Astrocyte (in vitro differentiated cells and primary cell): Measurements from ENCODE around the gene GSG1L. TPM values are rescaled to one million over a fixed set of nuclear protein-coding genes. Genes with fewer than 3 reads are reported as not detected.

ENCODE experiments used
- DNase-seq: peaks from one replicate; pipeline ENCODE4 v3.0.0-alpha.2; 2010; ENCODE audit warnings: low read depth
- FAIRE-seq: peaks from 2 replicates; lab custom pipeline; 2011; peaks lifted over from hg19 to GRCh38; lab: Jason Lieb, UNC
- H2AFZ ChIP-seq: 2 replicates; pipeline ENCODE4 v1.6.0; 2012; ENCODE audit warnings: low read depth, low read length, inconsistent platforms
- H3K27ac ChIP-seq: 2 replicates; pipeline ENCODE4 v1.5.1; 2011; ENCODE audit warnings: low read depth, low read length, inconsistent platforms
- H3K27me3 ChIP-seq: 2 replicates; pipeline ENCODE4 v1.6.0; 2011; ENCODE audit warnings: low read length, inconsistent platforms; ENCODE audit not compliant: insufficient read depth
- H3K36me3 ChIP-seq: 2 replicates; pipeline ENCODE4 v1.5.1; 2011; ENCODE audit warnings: low read length, inconsistent platforms; ENCODE audit not compliant: insufficient read depth
- H3K4me1 ChIP-seq: 2 replicates; pipeline ENCODE4 v1.5.1; 2011; ENCODE audit warnings: low read length, inconsistent platforms; ENCODE audit not compliant: insufficient read depth
- H3K4me2 ChIP-seq: 2 replicates; pipeline ENCODE4 v1.6.0; 2012; ENCODE audit warnings: low read length, inconsistent platforms
- H3K4me3 ChIP-seq: 2 replicates; pipeline ENCODE4 v1.5.1; 2011; ENCODE audit warnings: low read depth, mild to moderate bottlenecking, low read length, inconsistent platforms; ENCODE audit not compliant: insufficient read depth
- H3K79me2 ChIP-seq: 2 replicates; pipeline ENCODE4 v1.6.0; 2012; ENCODE audit warnings: mild to moderate bottlenecking, low read length, inconsistent platforms; ENCODE audit not compliant: insufficient read depth
- H3K9ac ChIP-seq: 2 replicates; pipeline ENCODE4 v1.6.0; 2012; ENCODE audit warnings: mild to moderate bottlenecking, low read length, inconsistent platforms
- H3K9me3 ChIP-seq: 2 replicates; pipeline ENCODE4 v1.5.1; 2012; ENCODE audit warnings: low read depth, mild to moderate bottlenecking, low read length, inconsistent platforms; ENCODE audit not compliant: insufficient read depth
- H4K20me1 ChIP-seq: 2 replicates; pipeline ENCODE4 v1.6.0; 2012; ENCODE audit warnings: low read length, inconsistent platforms; ENCODE audit not compliant: insufficient read depth
- H3K27ac Mint-ChIP-seq: one replicate; pipeline ENCODE4 v1.8.0; 2021; ENCODE audit warnings: mild to moderate bottlenecking, mixed read lengths; ENCODE audit not compliant: unreplicated experiment
- H3K27me3 Mint-ChIP-seq: one replicate; pipeline ENCODE4 v1.8.0; 2021; ENCODE audit warnings: low read depth, mixed read lengths; ENCODE audit not compliant: unreplicated experiment
- H3K36me3 Mint-ChIP-seq: one replicate; pipeline ENCODE4 v1.8.0; 2021; ENCODE audit warnings: low read depth, mixed read lengths; ENCODE audit not compliant: unreplicated experiment
- H3K4me1 Mint-ChIP-seq: one replicate; pipeline ENCODE4 v1.8.0; 2021; ENCODE audit warnings: low read depth, mixed read lengths; ENCODE audit not compliant: unreplicated experiment
- H3K4me3 Mint-ChIP-seq: one replicate; pipeline ENCODE4 v1.8.0; 2021; ENCODE audit warnings: mild to moderate bottlenecking, moderate library complexity, mixed read lengths; ENCODE audit not compliant: unreplicated experiment
- H3K9me3 Mint-ChIP-seq: one replicate; pipeline ENCODE4 v1.8.0; 2021; ENCODE audit warnings: mild to moderate bottlenecking, mixed read lengths; ENCODE audit not compliant: unreplicated experiment
- EZH2 ChIP-seq: IDR thresholded peaks from 2 replicates; pipeline ENCODE4 v1.6.1; 2012; ENCODE audit warnings: mild to moderate bottlenecking, low read length, inconsistent platforms; ENCODE audit not compliant: insufficient read depth
- total RNA-seq: library from RNA; stranded (reverse); gene quantifications from 2 replicates; pipeline ENCODE4 v1.2.1, GENCODE V29; 2021
- TF ChIP-seq, protein P1 (sequence below): IDR thresholded peaks from 2 replicates; pipeline ENCODE4 v1.5.1; 2011; ENCODE audit warnings: low read depth, mild to moderate bottlenecking, inconsistent platforms, low read length, moderate library complexity; ENCODE audit not compliant: insufficient read depth

Gene GSG1L
- total RNA-seq, 1 donor from 2014 or later = not detected

DNA sequence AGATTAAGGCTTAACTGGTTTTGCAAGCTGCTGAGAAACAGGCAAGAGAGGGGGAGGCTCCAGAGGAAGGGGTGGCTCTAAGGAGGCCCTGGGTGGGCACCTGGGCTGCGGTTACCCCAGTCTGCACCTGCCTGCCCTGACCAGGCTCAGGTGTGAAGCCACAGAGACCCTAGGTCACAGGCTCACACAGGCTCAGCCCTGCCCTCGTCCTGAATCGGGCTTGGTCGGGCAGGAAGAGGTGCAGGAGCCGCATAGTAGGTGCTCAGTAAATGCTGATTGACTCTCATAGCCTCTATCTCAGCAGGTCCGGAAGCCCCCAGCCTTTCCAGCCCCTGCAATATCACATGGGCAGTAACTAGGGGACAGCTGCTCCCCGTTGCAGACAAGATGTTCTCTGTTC lies 203.4 kb downstream of the GSG1L start:
- H3K27me3 ChIP-seq = no peaks in the 10 kb centered on the region
- H3K79me2 ChIP-seq = no peaks in the 10 kb centered on the region
- H2AFZ ChIP-seq = no peak overlapping the region
- FAIRE-seq = no peak
- Mint-ChIP-seq H3K4me3 (no peak overlapping the region), H3K4me1 (no peaks in the 10 kb centered on the region), H3K27me3 (peaks cover 30% of the 10 kb centered on the region), H3K27ac (no peak overlapping the region), H3K36me3 (no peaks in the 10 kb centered on the region), H3K9me3 (peaks cover 19% of the 10 kb centered on the region)
- H3K4me2 ChIP-seq = no peak overlapping the region
- TF ChIP-seq EZH2 = no peak
- TF ChIP-seq, protein P1, sequence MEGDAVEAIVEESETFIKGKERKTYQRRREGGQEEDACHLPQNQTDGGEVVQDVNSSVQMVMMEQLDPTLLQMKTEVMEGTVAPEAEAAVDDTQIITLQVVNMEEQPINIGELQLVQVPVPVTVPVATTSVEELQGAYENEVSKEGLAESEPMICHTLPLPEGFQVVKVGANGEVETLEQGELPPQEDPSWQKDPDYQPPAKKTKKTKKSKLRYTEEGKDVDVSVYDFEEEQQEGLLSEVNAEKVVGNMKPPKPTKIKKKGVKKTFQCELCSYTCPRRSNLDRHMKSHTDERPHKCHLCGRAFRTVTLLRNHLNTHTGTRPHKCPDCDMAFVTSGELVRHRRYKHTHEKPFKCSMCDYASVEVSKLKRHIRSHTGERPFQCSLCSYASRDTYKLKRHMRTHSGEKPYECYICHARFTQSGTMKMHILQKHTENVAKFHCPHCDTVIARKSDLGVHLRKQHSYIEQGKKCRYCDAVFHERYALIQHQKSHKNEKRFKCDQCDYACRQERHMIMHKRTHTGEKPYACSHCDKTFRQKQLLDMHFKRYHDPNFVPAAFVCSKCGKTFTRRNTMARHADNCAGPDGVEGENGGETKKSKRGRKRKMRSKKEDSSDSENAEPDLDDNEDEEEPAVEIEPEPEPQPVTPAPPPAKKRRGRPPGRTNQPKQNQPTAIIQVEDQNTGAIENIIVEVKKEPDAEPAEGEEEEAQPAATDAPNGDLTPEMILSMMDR = no peak
- no peaks in the 10 kb centered on the region for H3K36me3 ChIP-seq
- H3K9ac ChIP-seq = no peak overlapping the region
- DNase-seq = no peak
- no peak overlapping the region for H3K4me3 ChIP-seq
- no peaks in the 10 kb centered on the region for H3K4me1 ChIP-seq
- H3K9me3 ChIP-seq = peaks cover 16% of the 10 kb centered on the region
- H4K20me1 ChIP-seq = no peaks in the 10 kb centered on the region
- no peak overlapping the region for H3K27ac ChIP-seq

DNA sequence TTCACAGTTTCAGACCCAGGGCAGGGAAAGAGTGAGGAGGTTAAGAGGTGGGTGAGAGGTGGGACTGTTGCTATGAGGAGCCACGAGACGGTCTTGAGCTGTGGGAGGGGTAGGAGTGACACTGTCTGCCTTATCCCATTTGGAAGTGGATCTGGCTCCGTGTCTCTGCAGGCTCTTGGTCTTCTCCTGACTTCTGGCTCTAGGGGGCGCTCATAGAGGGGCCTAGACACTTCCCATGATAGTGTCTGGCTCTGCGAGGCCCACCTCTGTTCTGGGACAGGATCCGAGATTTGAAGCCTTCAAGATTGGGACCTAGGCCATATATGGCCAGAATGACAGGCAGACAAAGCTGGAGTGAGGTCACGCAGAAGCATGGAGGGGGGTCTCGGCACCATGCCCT lies 204.5 kb downstream of the GSG1L start:
- peaks cover 14% of the 10 kb centered on the region for H3K9me3 ChIP-seq
- no peak for DNase-seq
- Mint-ChIP-seq H3K9me3 (peaks cover 14% of the 10 kb centered on the region), H3K27me3 (peaks cover 30% of the 10 kb centered on the region), H3K36me3 (no peaks in the 10 kb centered on the region), H3K27ac (no peak overlapping the region), H3K4me1 (no peaks in the 10 kb centered on the region), H3K4me3 (no peak overlapping the region)
- H3K4me2 ChIP-seq = no peak overlapping the region
- H3K27ac ChIP-seq = no peak overlapping the region
- no peak overlapping the region for H3K9ac ChIP-seq
- FAIRE-seq = no peak
- no peaks in the 10 kb centered on the region for H3K79me2 ChIP-seq
- no peaks in the 10 kb centered on the region for H3K36me3 ChIP-seq
- no peaks in the 10 kb centered on the region for H4K20me1 ChIP-seq
- no peaks in the 10 kb centered on the region for H3K27me3 ChIP-seq
- no peak overlapping the region for H2AFZ ChIP-seq
- H3K4me1 ChIP-seq = no peaks in the 10 kb centered on the region
- TF ChIP-seq EZH2 = no peak
- TF ChIP-seq, protein P1 = no peak
- no peak overlapping the region for H3K4me3 ChIP-seq

DNA sequence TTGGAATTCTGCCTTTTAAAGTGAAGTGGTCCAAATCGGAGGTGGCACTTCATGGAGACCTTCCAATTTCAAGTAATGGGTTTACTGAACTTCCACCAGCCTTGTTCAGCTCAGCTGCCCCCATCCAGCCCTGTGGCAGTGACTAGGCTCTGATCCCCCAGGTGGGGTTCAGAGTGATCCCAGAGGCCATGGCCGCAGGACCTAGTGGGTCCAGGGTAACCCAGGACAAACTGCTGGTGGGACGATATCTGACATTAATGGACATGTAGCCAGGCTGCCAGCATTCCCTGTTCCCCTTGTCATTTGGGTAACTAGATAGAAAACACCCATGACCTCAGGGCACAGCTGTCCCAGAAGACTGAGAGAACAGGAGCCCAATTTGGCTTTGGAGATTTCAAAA lies 209.9 kb downstream of the GSG1L start:
- Mint-ChIP-seq H3K4me3 (no peak overlapping the region), H3K27ac (no peak overlapping the region), H3K9me3 (peaks cover under 1% of the 10 kb centered on the region), H3K36me3 (peaks cover under 1% of the 10 kb centered on the region), H3K4me1 (peaks cover 1% of the 10 kb centered on the region), H3K27me3 (peaks cover 49% of the 10 kb centered on the region)
- H3K4me3 ChIP-seq = no peak overlapping the region
- TF ChIP-seq, protein P1 = no peak
- no peak for TF ChIP-seq EZH2
- H3K36me3 ChIP-seq = no peaks in the 10 kb centered on the region
- no peak overlapping the region for H2AFZ ChIP-seq
- DNase-seq (no peak), FAIRE-seq (no peak)
- no peaks in the 10 kb centered on the region for H3K79me2 ChIP-seq
- H3K9ac ChIP-seq = no peak overlapping the region
- H3K9me3 ChIP-seq = no peaks in the 10 kb centered on the region
- H3K27ac ChIP-seq = no peak overlapping the region
- H3K4me1 ChIP-seq = no peaks in the 10 kb centered on the region
- no peak overlapping the region for H3K4me2 ChIP-seq
- H3K27me3 ChIP-seq = peaks cover 5% of the 10 kb centered on the region
- no peaks in the 10 kb centered on the region for H4K20me1 ChIP-seq
